HCT116 (cell line): ENCODE results near the gene PIGC. TPM values are rescaled to one million over a fixed set of nuclear protein-coding genes. Genes with fewer than 3 reads are reported as not detected.

Source experiments
- ATAC-seq: fragments of 200-7000 bp; cut with Tn5 transposase; 2 replicates; pipeline ENCODE4 v1.9.1; 2020; ENCODE audit warnings: mild to moderate bottlenecking, moderate library complexity
- BruUV-seq: library from RNA; stranded (reverse); fragments of 400-500 nt; replicated peaks from 2 replicates; lab custom pipeline; 2021; lab: Mats Ljungman, UMichigan
- CTCF ChIA-PET: fragments of 300-600 bp; sonication (Branson Sonifier 250); formaldehyde crosslinking; loops from one replicate; lab custom pipeline; 2021; ENCODE audit warnings: antibody characterized with exemption; lab: Charles Lee
- POLR2A ChIA-PET: fragments of 300-600, 350-600 bp; sonication (Branson Sonifier 250); formaldehyde crosslinking; loops from one replicate; lab custom pipeline; 2021; ENCODE audit warnings: antibody characterized with exemption; lab: Charles Lee
- RAD21 ChIA-PET, 2 experiments: fragments of 300-600 bp; sonication (Branson Sonifier 250); formaldehyde crosslinking; loops; one replicate each; lab custom pipeline; 2023; ENCODE audit warnings: low total read pairs in 2 of 2; ENCODE audit not compliant: uncharacterized antibody in 2 of 2, unreplicated experiment in 2 of 2, low non-redundant PET in 1 of 2; lab: Charles Lee
- DNase-seq: peaks from one replicate; pipeline ENCODE4 v3.0.0-alpha.2; 2010; ENCODE audit warnings: low read depth, low spot score
- H2AFZ ChIP-seq: fragments of 200-600 bp; shearing (Covaris generic), sonication (generic); 2 replicates; pipeline ENCODE4 v1.6.1; 2017; ENCODE audit warnings: low read depth, mixed run types, mixed read lengths, antibody characterized with exemption, low read length; ENCODE audit not compliant: poor library complexity, severe bottlenecking
- H3K27ac ChIP-seq: 2 replicates; pipeline ENCODE4 v1.5.1; 2012; ENCODE audit warnings: low read depth, low read length
- H3K27me3 ChIP-seq: fragments of 200-600 bp; sonication (generic); 2 replicates; pipeline ENCODE4 v1.6.1; 2016; ENCODE audit warnings: mixed run types, low read length, mixed read lengths; ENCODE audit not compliant: insufficient read depth
- H3K36me3 ChIP-seq, 2 experiments: fragments of 200-500 bp in 1 of 2; fragments of 200-600 bp in 1 of 2; sonication (Bioruptor generic) in 1 of 2; sonication (generic) in 1 of 2; 2 replicates each; pipeline versions ENCODE4 v1.5.1 to v1.6.1; 2014 to 2016; ENCODE audit warnings: low read length in 2 of 2, inconsistent platforms in 1 of 2, mixed read lengths in 1 of 2, mixed run types in 1 of 2; ENCODE audit not compliant: insufficient read depth in 2 of 2, control insufficient read depth in 1 of 2
- H3K4me1 ChIP-seq, 2 experiments: fragments of 200-600 bp in 1 of 2; sonication (generic) in 1 of 2; 2 replicates each; pipeline versions ENCODE4 v1.5.1 to v1.6.1; 2012 to 2017; ENCODE audit warnings: low read length in 2 of 2, inconsistent platforms in 1 of 2, mild to moderate bottlenecking in 1 of 2, mixed read lengths in 1 of 2, mixed run types in 1 of 2, moderate library complexity in 1 of 2; ENCODE audit not compliant: insufficient read depth in 2 of 2, control insufficient read depth in 1 of 2
- H3K4me2 ChIP-seq: fragments of 200-600 bp; sonication (generic); 2 replicates; pipeline ENCODE4 v1.6.1; 2017; ENCODE audit warnings: mixed run types, low read length, mixed read lengths
- H3K4me3 ChIP-seq, 2 experiments: fragments of 200-600 bp in 1 of 2; sonication (generic) in 1 of 2; replicated peaks in 1 of 2; 2 replicates each; pipeline ENCODE4 v1.5.1; 2011 to 2016; ENCODE audit warnings: low read length in 2 of 2, control low read depth in 1 of 2, low read depth in 1 of 2, mild to moderate bottlenecking in 1 of 2, mixed read lengths in 1 of 2, mixed run types in 1 of 2
- H3K79me2 ChIP-seq: fragments of 200-600 bp; sonication (generic); 2 replicates; pipeline ENCODE4 v1.6.1; 2017; ENCODE audit warnings: mild to moderate bottlenecking, mixed run types, low read length, moderate library complexity, mixed read lengths; ENCODE audit not compliant: insufficient read depth
- H3K9ac ChIP-seq: fragments of 200-600 bp; sonication (generic); 2 replicates; pipeline ENCODE4 v1.6.1; 2016; ENCODE audit warnings: low read length, mixed read lengths
- H3K9me2 ChIP-seq: fragments of 200-600 bp; sonication (generic), shearing (Covaris generic); 2 replicates; pipeline ENCODE4 v1.6.1; 2017; ENCODE audit warnings: mixed run types, mild to moderate bottlenecking, moderate library complexity; ENCODE audit not compliant: insufficient read depth
- H3K9me3 ChIP-seq, 2 experiments: fragments of 200-500 bp in 1 of 2; fragments of 200-600 bp in 1 of 2; sonication (Bioruptor generic) in 1 of 2; sonication (generic) in 1 of 2; 2 replicates each; pipeline ENCODE4 v1.6.1; 2014 to 2017; ENCODE audit warnings: low read length in 2 of 2, mixed read lengths in 2 of 2, inconsistent platforms in 1 of 2, low read depth in 1 of 2, mild to moderate bottlenecking in 1 of 2, mixed run types in 1 of 2, moderate library complexity in 1 of 2; ENCODE audit not compliant: control insufficient read depth in 1 of 2, insufficient read depth in 1 of 2
- H4K20me1 ChIP-seq: fragments of 200-600 bp; sonication (generic), shearing (Covaris generic); 2 replicates; pipeline ENCODE4 v1.6.1; 2017; ENCODE audit warnings: mixed run types, mild to moderate bottlenecking, moderate library complexity; ENCODE audit not compliant: insufficient read depth
- ATF3 ChIP-seq: IDR thresholded peaks from 2 replicates; pipeline ENCODE4 v1.6.1; 2012
- CBX3 ChIP-seq: IDR thresholded peaks from 2 replicates; pipeline ENCODE4 v1.6.1; 2012; ENCODE audit warnings: low read depth
- CEBPB ChIP-seq: IDR thresholded peaks from 2 replicates; pipeline ENCODE4 v1.6.1; 2012; ENCODE audit warnings: low read depth
- EGR1 ChIP-seq: IDR thresholded peaks from 2 replicates; pipeline ENCODE4 v1.6.1; 2012; ENCODE audit warnings: low read depth
- ELF1 ChIP-seq: IDR thresholded peaks from 2 replicates; pipeline ENCODE4 v1.6.1; 2012; ENCODE audit warnings: low read depth, borderline replicate concordance
- EZH2 ChIP-seq: fragments of 200-600 bp; sonication (generic); IDR thresholded peaks from 2 replicates; pipeline ENCODE4 v1.6.1; 2017; ENCODE audit warnings: antibody characterized with exemption, mixed run types
- EZH2phosphoT487 ChIP-seq: fragments of 200-600 bp; IDR thresholded peaks from 2 replicates; pipeline ENCODE4 v1.6.1; 2018; ENCODE audit warnings: antibody characterized with exemption, borderline replicate concordance
- FOSL1 ChIP-seq: IDR thresholded peaks from 2 replicates; pipeline ENCODE4 v1.6.1; 2012; ENCODE audit warnings: low read depth
- JUND ChIP-seq: IDR thresholded peaks from 2 replicates; pipeline ENCODE4 v1.6.1; 2012
- POLR2AphosphoS5 ChIP-seq: IDR thresholded peaks from 2 replicates; pipeline ENCODE4 v1.6.1; 2011; ENCODE audit warnings: mild to moderate bottlenecking, low read depth, low read length, moderate library complexity
- RAD21 ChIP-seq: IDR thresholded peaks from 2 replicates; pipeline ENCODE4 v1.6.1; 2012; ENCODE audit warnings: low read depth, mild to moderate bottlenecking
- SIN3A ChIP-seq: IDR thresholded peaks from 2 replicates; pipeline ENCODE4 v1.6.1; 2012; ENCODE audit warnings: low read depth
- SRF ChIP-seq: IDR thresholded peaks from 2 replicates; pipeline ENCODE4 v1.6.1; 2012; ENCODE audit warnings: low read depth
- TCF7L2 ChIP-seq: IDR thresholded peaks from 2 replicates; pipeline ENCODE4 v1.7.0; 2011; ENCODE audit warnings: borderline replicate concordance, inconsistent platforms; ENCODE audit not compliant: insufficient read depth, insufficient read length; ENCODE audit errors: extremely low read depth
- YY1 ChIP-seq: IDR thresholded peaks from 2 replicates; pipeline ENCODE4 v1.6.1; 2011; ENCODE audit warnings: low read length, low read depth, moderate library complexity, mild to moderate bottlenecking; ENCODE audit not compliant: insufficient replicate concordance; ENCODE audit errors: extremely low read depth
- ZBTB33 ChIP-seq: IDR thresholded peaks from 2 replicates; pipeline ENCODE4 v1.6.1; 2011; ENCODE audit warnings: mild to moderate bottlenecking, low read length, moderate library complexity; ENCODE audit not compliant: insufficient replicate concordance; ENCODE audit errors: extremely low read depth
- ZFX ChIP-seq: fragments of 450-650 bp; IDR thresholded peaks from 2 replicates; pipeline ENCODE4 v1.6.1; 2017
- intact Hi-C: fragments of 100-400 bp; cut with micrococcal nuclease; formaldehyde crosslinking; loops from 2 replicates; pipeline ENCODE4 v1.10.0; 2022
- total RNA-seq: library from RNA; stranded (reverse); gene quantifications from one replicate; pipeline ENCODE4 v1.2.1, GENCODE V29; 2021; ENCODE audit not compliant: unreplicated experiment

The PIGC gene
- total RNA-seq, 1 experiment from 2014 or later: 11.9 TPM

- H2AFZ ChIP-seq: no peak overlapping the region
- no peaks in the 10 kb centered on the region for H4K20me1 ChIP-seq
- ChIA-PET RAD21 (no interaction called here), POLR2A (no interaction called here), CTCF (interaction anchor here (0.8 to 1.2 kb wide), 2 partner anchors 18 to 25 kb away, joined by 3 read pairs; no protein-coding TSS in a partner anchor)
- no peak overlapping the region for H3K9ac ChIP-seq
- no peaks in the 10 kb centered on the region for H3K79me2 ChIP-seq
- DNase-seq (no peak), ATAC-seq (peak; percentile 59; the same call in 1 of the 2 replicates)
- H3K36me3 ChIP-seq: no peaks in the 10 kb centered on the region
- intact Hi-C loops: no loop called here
- TF ChIP-seq SIN3A: no peak
- no peak for TF ChIP-seq JUND
- no peak for TF ChIP-seq ZFX
- no peak for TF ChIP-seq ATF3
- no peak for TF ChIP-seq EZH2
- TF ChIP-seq SRF: no peak
- no peak for TF ChIP-seq EGR1
- no peak for TF ChIP-seq CEBPB
- TF ChIP-seq CBX3: no peak
- TF ChIP-seq POLR2AphosphoS5: no peak
- no peak for TF ChIP-seq RAD21
- TF ChIP-seq ZBTB33: no peak
- no peak for TF ChIP-seq YY1
- TF ChIP-seq FOSL1: no peak
- no peak for TF ChIP-seq TCF7L2
- TF ChIP-seq EZH2phosphoT487: no peak
- TF ChIP-seq ELF1: no peak
- no peak overlapping the region for H3K4me3 ChIP-seq
- H3K27me3 ChIP-seq: no peaks in the 10 kb centered on the region
- no peak overlapping the region for H3K27ac ChIP-seq
- no peaks in the 10 kb centered on the region for H3K9me3 ChIP-seq
- no TSS peak for BruUV-seq
- H3K4me2 ChIP-seq: peak overlapping the region; percentile 30
- peaks cover 0 to 16% of the 10 kb centered on the region in 2 experiments; a peak in 2 of 4 replicates for H3K4me1 ChIP-seq
- H3K9me2 ChIP-seq: no peaks in the 10 kb centered on the region
Observed at GRCh38 chr1:172417557-172417956, 26.3 kb downstream of the PIGC start.
